K562 (cell line): ENCODE measurements around the gene FZD1.

Experiments
- CTCF ChIP-seq, 3 experiments: IDR thresholded peaks in 2 of 3; conservative IDR thresholded peaks in 1 of 3; 2 replicates each; pipeline ENCODE4 v1.5.1; 2011 to 2012; ENCODE audit warnings: low read length in 3 of 3, mild to moderate bottlenecking in 3 of 3, control low read depth in 2 of 3, improper control_type of control experiment in 1 of 3, inconsistent platforms in 1 of 3, low read depth in 1 of 3, mixed read lengths in 1 of 3, moderate library complexity in 1 of 3; ENCODE audit not compliant: insufficient read depth in 2 of 3
- EZH2 ChIP-seq: IDR thresholded peaks from 2 replicates; pipeline ENCODE4 v1.6.1; 2012; ENCODE audit warnings: low read depth, mild to moderate bottlenecking, inconsistent platforms, low read length, borderline replicate concordance
- NFRKB ChIP-seq: fragments of 450-650 bp; IDR thresholded peaks from 2 replicates; pipeline ENCODE4 v1.6.1; 2016; ENCODE audit warnings: low read depth
- NFYB ChIP-seq: IDR thresholded peaks from 2 replicates; pipeline ENCODE4 v1.6.1; 2011; ENCODE audit warnings: mild to moderate bottlenecking, moderate library complexity; ENCODE audit not compliant: insufficient read length; ENCODE audit errors: extremely low read depth
- SMC3 ChIP-seq: conservative IDR thresholded peaks from 2 replicates; pipeline ENCODE4 v1.6.1; 2011; ENCODE audit warnings: low read depth, low read length, improper control_type of control experiment; ENCODE audit not compliant: insufficient read depth
- ZFP1 ChIP-seq: fragments of 450-650 bp; formaldehyde crosslinking; IDR thresholded peaks from 2 replicates; pipeline ENCODE4 v1.4.0; 2020; ENCODE audit warnings: mild to moderate bottlenecking, mixed read lengths
- ZFX ChIP-seq: sonication (generic); formaldehyde crosslinking; IDR thresholded peaks from 2 replicates; pipeline ENCODE4 v1.8.0; 2022; ENCODE audit warnings: mild to moderate bottlenecking, missing genetic modification reagents, moderate library complexity
- ZNF76 ChIP-seq: fragments of 250-450 bp; sonication (Bioruptor Pico); IDR thresholded peaks from 2 replicates; pipeline ENCODE4 v1.4.0; 2020; ENCODE audit warnings: mild to moderate bottlenecking, moderate library complexity, borderline replicate concordance
- TF ChIP-seq, protein P1 (sequence below): sonication (generic); formaldehyde crosslinking; IDR thresholded peaks from 2 replicates; pipeline ENCODE4 v1.8.0; 2022; ENCODE audit warnings: mild to moderate bottlenecking, missing genetic modification reagents
- TF ChIP-seq, protein P2 (sequence below): fragments of 250-450 bp; sonication (Bioruptor Pico); IDR thresholded peaks from 2 replicates; pipeline ENCODE4 v1.4.0; 2020

DNA sequence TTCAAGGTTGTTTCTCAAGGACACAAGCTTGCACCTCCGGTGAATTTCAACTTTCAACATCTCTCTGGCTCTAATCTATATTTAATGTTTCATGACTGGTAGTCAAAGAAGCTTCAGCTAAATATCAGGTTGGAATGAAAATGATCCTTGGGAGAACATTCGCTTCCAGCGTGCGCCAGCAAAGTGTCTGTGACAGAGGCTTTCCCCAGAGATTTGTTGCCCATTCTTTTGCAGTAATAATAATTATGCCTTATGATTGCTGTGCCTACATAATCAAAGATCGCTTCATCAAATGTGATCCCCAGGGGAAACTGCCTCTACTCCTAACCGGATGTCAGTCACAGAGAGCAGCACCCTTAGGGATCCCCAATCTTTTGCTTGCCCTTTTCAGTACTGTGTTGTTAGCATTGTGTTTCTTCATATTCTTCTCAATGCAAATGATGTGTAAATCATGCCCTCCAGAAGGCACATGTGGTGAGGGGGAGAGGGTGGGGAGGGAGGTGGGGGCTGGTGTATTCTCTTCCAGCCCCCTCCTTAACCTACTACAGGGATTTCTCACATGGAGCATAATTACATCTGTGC, 30.5 kb downstream of the FZD1 start:
- TF ChIP-seq CTCF (IDR thresholded peaks at IDR 0.05 in 2 of 3, conservative IDR thresholded peaks at IDR 0.05 in 1 of 3; ENCODE audit: insufficient read depth in 2 of 3, low read depth in 1 of 3, low read length in 3 of 3): no peak
- TF ChIP-seq EZH2: no peak
- TF ChIP-seq NFYB: no peak
- no peak for TF ChIP-seq ZFP1 (CRISPR knock-in tag)
- no peak for TF ChIP-seq NFRKB
- no peak for TF ChIP-seq ZNF76 (CRISPR knock-in tag)
- TF ChIP-seq, protein P1, sequence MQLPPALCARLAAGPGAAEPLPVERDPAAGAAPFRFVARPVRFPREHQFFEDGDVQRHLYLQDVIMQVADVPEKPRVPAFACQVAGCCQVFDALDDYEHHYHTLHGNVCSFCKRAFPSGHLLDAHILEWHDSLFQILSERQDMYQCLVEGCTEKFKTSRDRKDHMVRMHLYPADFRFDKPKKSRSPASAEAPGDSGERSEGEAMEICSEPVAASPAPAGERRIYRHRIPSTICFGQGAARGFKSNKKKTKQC (CRISPR knock-in tag): no peak
- TF ChIP-seq, protein P2, sequence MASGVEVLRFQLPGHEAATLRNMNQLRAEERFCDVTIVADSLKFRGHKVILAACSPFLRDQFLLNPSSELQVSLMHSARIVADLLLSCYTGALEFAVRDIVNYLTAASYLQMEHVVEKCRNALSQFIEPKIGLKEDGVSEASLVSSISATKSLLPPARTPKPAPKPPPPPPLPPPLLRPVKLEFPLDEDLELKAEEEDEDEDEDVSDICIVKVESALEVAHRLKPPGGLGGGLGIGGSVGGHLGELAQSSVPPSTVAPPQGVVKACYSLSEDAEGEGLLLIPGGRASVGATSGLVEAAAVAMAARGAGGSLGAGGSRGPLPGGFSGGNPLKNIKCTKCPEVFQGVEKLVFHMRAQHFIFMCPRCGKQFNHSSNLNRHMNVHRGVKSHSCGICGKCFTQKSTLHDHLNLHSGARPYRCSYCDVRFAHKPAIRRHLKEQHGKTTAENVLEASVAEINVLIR (CRISPR knock-in tag): no peak
- TF ChIP-seq ZFX (CRISPR knock-in tag): no peak
- TF ChIP-seq SMC3: no peak
